ENCODE results near the gene F11. TPM values are rescaled to one million over a fixed set of nuclear protein-coding genes. Genes with fewer than 3 reads are reported as not detected.
"Not testable (repeated sequence)": the region's sequence is repeated elsewhere in the genome, so short reads cannot be mapped to it uniquely, and the experiment has no call there.

The F11 gene
- total RNA-seq, 2 experiments from 2014 or later: not detected

DNA sequence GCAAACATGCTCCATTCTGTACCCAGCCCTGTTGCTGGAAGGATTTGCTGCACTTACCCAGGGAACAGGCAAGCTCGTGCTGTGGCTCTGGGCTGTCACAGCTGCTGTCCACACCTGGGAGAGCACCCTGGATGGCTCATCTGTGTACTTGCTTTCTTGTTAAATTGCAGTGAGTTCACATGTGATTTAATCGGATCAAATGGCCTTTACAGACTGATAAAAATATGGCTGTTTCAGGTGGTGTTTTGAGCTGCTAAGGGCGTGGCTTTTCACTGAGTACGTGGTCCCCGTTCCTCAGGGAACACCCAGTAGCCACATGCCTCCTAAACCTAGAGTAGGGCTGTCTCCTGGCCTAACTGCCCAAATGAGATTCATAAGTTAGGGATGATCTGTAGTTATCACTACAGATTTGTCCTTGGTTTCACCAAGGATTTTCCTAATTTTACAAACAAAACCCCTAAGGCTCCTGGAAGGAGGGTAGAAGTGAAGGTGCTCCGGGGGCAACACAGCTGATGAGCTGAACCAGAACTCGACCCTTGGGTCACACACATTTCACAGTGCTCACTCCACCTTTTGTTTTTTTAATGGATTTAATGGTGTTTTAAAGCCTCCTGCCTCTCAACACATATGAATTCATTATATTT is 25.0 kb upstream of the F11 start:
- Mint-ChIP-seq H3K9me3 (peaks cover 3% of the 10 kb centered on the region), H3K4me1 (ENCODE audit: low read depth) (no peaks in the 10 kb centered on the region), H3K27ac (no peak overlapping the region), H3K4me3 (no peak overlapping the region), H3K36me3 (ENCODE audit: low read depth) (no peaks in the 10 kb centered on the region), H3K27me3 (ENCODE audit: low read depth) (no peaks in the 10 kb centered on the region)
- CTCF ChIA-PET: no interaction called here
- no peak for DNase-seq
- intact Hi-C loops (cut with micrococcal nuclease): no loop called here

DNA sequence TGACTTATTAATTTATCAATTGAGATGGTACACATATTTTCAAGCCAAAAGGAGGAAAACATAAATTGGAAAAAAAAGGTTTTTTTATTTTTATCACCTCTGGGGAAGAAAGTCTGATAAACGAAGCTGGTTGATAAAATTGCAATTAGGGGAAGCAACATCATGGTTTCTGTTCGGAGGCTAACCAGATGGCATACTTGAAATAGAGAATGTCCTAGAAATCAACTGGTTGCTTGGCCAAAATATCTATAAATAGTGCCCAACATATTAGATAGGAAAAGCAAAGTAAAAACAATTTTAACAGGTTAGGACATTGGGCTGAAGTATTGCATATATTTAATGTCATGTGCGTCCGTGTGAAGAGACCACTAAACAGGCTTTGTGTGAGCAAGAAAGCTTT is 24.4 kb upstream of the F11 start:
- H3K27ac Mint-ChIP-seq: no peak overlapping the region
- intact Hi-C loops (cut with micrococcal nuclease): no loop called here
- CTCF ChIA-PET: no interaction called here
- H3K27me3 Mint-ChIP-seq (ENCODE audit: low read depth): no peaks in the 10 kb centered on the region
- no peaks in the 10 kb centered on the region for H3K4me1 Mint-ChIP-seq (ENCODE audit: low read depth)
- H3K36me3 Mint-ChIP-seq (ENCODE audit: low read depth): no peaks in the 10 kb centered on the region
- no peak for DNase-seq
- peaks cover 9% of the 10 kb centered on the region for H3K9me3 Mint-ChIP-seq
- no peak overlapping the region for H3K4me3 Mint-ChIP-seq

DNA sequence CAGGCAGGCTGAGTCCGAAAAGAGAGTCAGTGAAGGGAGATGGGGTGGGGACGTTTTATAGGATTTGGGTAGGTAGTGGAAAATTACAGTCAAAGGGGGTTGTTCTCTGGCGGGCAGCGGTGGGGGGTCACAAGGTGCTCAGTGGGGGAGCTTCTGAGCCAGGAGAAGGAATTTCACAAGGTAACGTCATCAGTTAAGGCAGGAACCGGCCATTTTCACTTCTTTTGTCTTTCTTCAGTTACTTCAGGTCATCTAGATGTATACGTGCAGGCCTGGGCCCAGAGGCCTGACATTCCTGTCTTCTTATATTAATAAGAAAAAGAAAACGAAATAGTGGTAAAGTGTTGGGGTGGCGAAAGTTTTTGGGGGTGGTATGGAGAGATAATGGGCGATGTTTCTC is 24.0 kb upstream of the F11 start:
- CTCF ChIA-PET; H3K9me3 Mint-ChIP-seq; H3K4me3 Mint-ChIP-seq; H3K36me3 Mint-ChIP-seq (ENCODE audit: low read depth); DNase-seq; H3K27me3 Mint-ChIP-seq (ENCODE audit: low read depth); H3K4me1 Mint-ChIP-seq (ENCODE audit: low read depth); H3K27ac Mint-ChIP-seq; intact Hi-C loops (cut with micrococcal nuclease): not testable (repeated sequence)

DNA sequence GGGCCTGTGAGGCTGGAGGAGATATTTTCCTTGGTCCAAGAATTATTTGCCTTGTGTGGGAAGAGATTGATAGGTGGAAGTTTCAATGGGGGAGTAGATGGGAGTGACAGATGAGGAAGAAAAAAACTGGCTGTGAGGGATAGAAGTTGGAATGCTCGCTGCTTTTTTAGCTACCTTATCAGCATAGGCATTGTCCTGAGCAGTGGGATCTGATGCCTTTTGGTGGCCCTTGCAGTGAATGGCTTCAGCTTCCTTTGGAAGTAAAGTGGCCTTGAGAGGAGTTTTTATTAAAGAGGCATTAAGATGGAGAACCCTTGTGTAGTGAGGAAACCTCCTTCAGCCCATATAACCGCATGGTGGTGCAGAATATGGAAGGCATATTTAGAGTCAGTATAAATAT is 22.7 kb upstream of the F11 start:
- DNase-seq: no peak
- Mint-ChIP-seq H3K4me1 (ENCODE audit: low read depth) (no peaks in the 10 kb centered on the region), H3K4me3 (no peak overlapping the region)

DNA sequence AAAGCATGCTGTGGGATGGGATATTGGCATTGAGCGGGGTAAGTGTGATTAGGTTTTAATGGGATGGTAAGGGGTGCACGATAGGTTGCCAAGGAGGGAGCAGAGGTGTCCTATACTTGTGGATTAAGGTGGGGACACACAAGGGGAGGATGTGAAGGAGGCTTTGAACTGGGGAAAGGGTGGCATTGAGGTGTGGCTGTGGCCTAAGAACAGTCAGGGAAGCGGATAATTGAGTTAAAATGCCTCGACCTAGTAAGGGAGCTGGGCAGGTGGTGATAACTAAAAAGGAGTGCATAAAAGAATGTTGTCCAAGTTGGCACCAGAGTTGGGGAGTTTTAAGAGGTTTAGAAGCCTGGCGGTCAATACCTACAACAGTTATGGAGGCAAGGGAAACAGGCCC is 21.2 kb upstream of the F11 start:
- Mint-ChIP-seq H3K36me3 (ENCODE audit: low read depth) (no peaks in the 10 kb centered on the region), H3K9me3 (peaks cover 9% of the 10 kb centered on the region), H3K27me3 (ENCODE audit: low read depth) (no peaks in the 10 kb centered on the region), H3K27ac (no peak overlapping the region), H3K4me3 (no peak overlapping the region), H3K4me1 (ENCODE audit: low read depth) (no peaks in the 10 kb centered on the region)
- no peak for DNase-seq
- intact Hi-C loops (cut with micrococcal nuclease): no loop called here
- CTCF ChIA-PET: no interaction called here

More for the DNA sequence above, 22.7 kb upstream of the F11 start:
- Mint-ChIP-seq H3K9me3 (peaks cover 9% of the 10 kb centered on the region), H3K27me3 (ENCODE audit: low read depth) (no peaks in the 10 kb centered on the region), H3K36me3 (ENCODE audit: low read depth) (no peaks in the 10 kb centered on the region), H3K27ac (no peak overlapping the region)
- intact Hi-C loops (cut with micrococcal nuclease): no loop called here
- CTCF ChIA-PET: no interaction called here

DNA sequence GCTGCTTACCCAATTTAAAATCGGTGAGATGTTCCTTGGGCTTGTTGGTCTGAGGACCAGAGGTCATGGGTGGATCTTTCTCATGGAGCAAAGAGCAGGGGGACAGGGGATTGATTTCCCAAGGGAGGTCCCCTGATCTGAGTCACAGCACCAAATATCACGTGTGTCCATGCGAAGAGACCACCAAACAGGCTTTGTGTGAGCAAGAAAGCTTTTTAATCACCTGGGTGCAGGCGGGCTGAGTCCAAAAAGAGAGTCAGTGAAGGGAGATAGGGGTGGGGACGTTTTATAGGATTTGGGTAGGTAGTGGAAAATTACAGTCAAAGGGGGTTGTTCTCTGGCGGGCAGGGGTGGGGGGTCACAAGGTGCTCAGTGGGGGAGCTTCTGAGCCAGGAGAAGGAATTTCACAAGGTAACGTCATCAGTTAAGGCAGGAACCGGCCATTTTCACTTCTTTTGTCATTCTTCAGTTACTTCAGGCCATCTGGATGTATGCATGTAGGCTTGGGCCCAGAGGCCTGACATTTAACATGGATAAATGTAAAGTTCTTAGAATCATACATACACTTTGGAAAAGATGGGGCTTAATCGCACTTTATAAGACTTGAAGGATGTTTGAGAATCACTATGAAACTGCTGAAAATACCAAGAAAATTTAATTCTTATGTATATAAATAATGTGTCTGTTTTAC is 18.8 kb upstream of the F11 start:
- H3K36me3 Mint-ChIP-seq (ENCODE audit: low read depth); H3K27ac Mint-ChIP-seq; H3K9me3 Mint-ChIP-seq; H3K27me3 Mint-ChIP-seq (ENCODE audit: low read depth); H3K4me3 Mint-ChIP-seq; DNase-seq; H3K4me1 Mint-ChIP-seq (ENCODE audit: low read depth); intact Hi-C loops (cut with micrococcal nuclease); CTCF ChIA-PET: not testable (repeated sequence)

DNA sequence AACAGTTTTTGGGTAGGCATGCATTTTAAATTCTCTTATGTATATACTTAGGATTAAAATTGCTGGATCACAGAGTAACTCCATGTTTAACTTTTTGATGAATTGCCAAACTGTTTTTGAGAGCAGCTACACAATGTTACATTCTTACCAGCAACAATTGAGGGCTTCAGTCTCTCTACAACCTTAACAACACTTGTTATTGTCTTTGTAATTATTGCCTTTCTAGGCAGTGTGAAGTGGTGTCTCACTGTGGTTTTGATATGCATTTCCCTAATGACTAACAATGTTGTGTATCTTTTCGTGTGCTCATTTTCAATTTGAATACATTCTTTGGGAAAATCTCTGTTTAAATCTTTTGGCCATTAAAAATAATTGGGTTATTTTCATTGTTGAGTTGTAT is 17.3 kb upstream of the F11 start:
- no peak for DNase-seq
- Mint-ChIP-seq H3K4me1 (ENCODE audit: low read depth) (no peaks in the 10 kb centered on the region), H3K27me3 (ENCODE audit: low read depth) (no peaks in the 10 kb centered on the region), H3K4me3 (no peak overlapping the region), H3K27ac (no peak overlapping the region), H3K9me3 (peaks cover 9% of the 10 kb centered on the region), H3K36me3 (ENCODE audit: low read depth) (peaks cover 3% of the 10 kb centered on the region)
- intact Hi-C loops (cut with micrococcal nuclease): no loop called here
- CTCF ChIA-PET: no interaction called here

DNA sequence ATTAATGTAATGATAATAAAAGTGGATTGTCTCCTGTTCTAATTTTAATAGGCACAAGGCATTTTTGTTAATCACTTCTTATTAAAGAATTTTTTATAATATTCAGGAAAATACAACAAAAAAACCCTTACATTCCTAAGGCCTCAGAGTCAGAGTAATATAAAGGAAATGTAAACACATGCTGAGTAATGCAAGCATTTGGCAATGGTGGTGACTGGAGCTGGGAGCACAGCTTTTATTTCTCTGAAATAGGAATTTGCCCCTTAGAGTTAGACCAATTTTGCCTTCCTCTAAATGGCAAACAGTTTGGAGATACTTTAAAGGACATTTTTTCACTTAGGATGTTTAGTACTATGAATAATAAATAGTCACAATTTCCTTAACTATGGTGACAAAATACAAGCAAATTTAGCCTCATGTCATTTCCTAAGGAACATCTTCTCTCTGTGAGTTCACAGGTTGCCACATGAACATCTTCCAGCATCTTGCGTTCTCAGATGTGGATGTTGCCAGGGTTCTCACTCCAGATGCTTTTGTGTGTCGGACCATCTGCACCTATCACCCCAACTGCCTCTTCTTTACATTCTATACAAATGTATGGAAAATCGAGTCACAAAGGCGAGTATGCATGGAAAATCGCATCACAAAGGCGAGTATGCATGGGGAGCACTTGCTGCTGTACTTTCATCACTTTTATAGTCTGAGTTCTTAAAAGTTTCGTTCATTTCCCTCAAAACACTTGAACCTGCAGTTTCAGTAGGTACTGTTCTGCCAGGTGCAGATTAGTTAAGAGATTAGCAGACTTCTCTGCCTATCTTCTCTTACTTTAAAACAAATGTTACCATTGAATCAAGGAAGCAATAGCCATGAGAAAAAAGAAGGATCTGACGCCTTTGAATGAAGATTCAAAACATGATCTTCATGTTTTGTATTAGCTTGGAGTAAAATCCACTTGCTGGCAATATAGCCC is 15.9 kb upstream of the F11 start:
- no peaks in the 10 kb centered on the region for H3K4me1 Mint-ChIP-seq (ENCODE audit: low read depth)
- intact Hi-C loops (cut with micrococcal nuclease): no loop called here
- no peaks in the 10 kb centered on the region for H3K27me3 Mint-ChIP-seq (ENCODE audit: low read depth)
- no peak overlapping the region for H3K4me3 Mint-ChIP-seq
- H3K27ac Mint-ChIP-seq: no peak overlapping the region
- CTCF ChIA-PET: interaction anchor here (1.1 kb wide), 1 partner anchor 19 kb away, joined by 3 read pairs; no protein-coding TSS in a partner anchor
- DNase-seq: no peak
- peaks cover 3% of the 10 kb centered on the region for H3K36me3 Mint-ChIP-seq (ENCODE audit: low read depth)
- H3K9me3 Mint-ChIP-seq: peaks cover 9% of the 10 kb centered on the region

DNA sequence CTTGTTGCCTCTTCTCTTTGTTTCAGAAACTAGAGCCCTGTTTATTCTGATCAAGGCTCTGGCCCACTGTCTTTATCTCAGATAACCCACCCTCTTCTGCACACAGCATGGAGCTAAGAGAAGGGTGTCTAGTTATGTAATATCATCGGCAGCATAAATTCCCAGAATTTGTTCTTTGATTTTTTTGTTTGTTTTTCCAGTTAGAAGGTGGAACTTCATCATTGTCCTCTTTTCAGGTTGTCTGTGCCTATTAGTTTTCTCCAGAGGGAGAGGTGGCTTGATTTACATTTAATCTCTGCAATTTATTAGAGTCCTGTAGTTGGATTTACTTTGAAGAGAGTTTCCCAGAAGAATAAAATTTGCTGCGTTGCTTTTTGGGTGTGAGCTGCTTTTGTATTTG is 15.2 kb upstream of the F11 start:
- Mint-ChIP-seq H3K4me3 (no peak overlapping the region), H3K27ac (no peak overlapping the region), H3K4me1 (ENCODE audit: low read depth) (no peaks in the 10 kb centered on the region), H3K9me3 (peaks cover 9% of the 10 kb centered on the region), H3K36me3 (ENCODE audit: low read depth) (peaks cover 3% of the 10 kb centered on the region), H3K27me3 (ENCODE audit: low read depth) (no peaks in the 10 kb centered on the region)
- CTCF ChIA-PET: interaction anchor here (1.1 kb wide), 1 partner anchor 20 kb away, joined by 3 read pairs; no protein-coding TSS in a partner anchor
- no peak for DNase-seq
- intact Hi-C loops (cut with micrococcal nuclease): no loop called here

DNA sequence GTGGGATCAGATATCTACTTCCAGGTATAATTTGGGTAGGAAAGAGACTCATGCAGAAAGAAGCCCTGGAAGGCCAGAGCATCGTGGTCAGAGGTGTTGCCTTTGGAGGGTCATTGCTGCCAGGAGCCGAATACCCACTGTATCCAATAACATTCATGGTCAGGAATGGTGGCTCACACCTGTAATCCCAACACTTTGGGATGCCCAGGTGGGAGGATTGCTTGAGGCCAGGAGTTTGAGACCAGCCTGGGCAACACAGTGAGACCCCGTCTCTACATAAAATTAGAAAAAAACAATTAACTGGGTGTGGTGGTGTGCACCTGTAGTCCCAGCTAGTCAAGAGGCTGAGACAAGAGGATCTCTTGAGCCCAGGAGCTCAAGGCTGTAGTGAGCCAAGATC is 10.9 kb upstream of the F11 start:
- Mint-ChIP-seq H3K27me3 (ENCODE audit: low read depth) (no peaks in the 10 kb centered on the region), H3K4me1 (ENCODE audit: low read depth) (no peaks in the 10 kb centered on the region), H3K27ac (no peak overlapping the region), H3K36me3 (ENCODE audit: low read depth) (peaks cover 3% of the 10 kb centered on the region), H3K4me3 (no peak overlapping the region), H3K9me3 (no peaks in the 10 kb centered on the region)
- CTCF ChIA-PET: no interaction called here
- intact Hi-C loops (cut with micrococcal nuclease): no loop called here
- no peak for DNase-seq

DNA sequence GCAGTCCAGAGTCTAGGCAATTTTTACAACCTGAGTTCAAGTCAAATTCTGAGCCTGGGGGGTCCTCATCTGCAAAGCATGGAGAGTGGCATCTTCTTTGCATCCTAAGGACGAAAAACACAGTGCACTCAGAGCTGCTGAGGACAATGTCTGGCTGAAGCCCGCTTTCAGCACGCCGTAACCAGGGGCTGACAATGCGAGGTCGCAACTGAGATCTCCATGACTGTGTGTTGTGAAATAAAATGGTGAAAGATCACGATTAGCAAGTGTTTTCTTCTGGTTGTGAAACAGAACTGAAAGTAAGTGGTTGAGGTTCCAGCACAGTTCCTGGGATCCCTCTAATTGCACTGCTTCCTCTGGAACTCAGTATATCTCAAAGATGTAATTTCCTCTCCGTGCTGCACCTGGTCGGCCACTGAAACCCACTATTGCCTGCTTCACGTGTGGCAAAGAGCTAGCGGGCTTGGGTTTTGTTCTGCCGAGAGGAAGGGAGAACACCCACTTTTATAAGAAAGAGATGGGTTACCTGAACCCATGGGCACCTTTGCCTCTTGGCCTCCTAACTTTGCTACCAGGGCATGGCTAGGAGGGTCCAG is 7.7 kb upstream of the F11 start:
- no peaks in the 10 kb centered on the region for H3K4me1 Mint-ChIP-seq (ENCODE audit: low read depth)
- CTCF ChIA-PET: no interaction called here

DNA sequence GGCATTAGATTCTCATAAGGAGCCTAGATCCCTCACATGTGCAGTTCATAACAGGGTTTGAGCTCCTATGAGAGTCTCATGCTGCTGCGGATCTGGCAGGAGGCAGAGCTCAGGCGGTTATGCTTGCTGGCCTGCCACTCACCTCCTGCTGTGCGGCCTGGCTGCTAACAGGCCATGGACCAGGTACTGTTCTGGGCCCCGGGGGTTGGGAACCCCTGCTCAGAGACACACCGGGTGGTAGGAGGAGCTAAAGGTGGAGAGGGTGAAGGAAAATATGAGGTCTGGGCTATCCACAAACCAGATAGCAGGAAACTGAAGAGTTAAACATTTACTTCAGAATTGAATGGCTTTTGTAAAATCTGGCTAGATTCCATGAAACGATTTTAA is 5.9 kb upstream of the F11 start:
- Mint-ChIP-seq H3K9me3 (no peaks in the 10 kb centered on the region), H3K27ac (no peak overlapping the region), H3K4me3 (no peak overlapping the region), H3K36me3 (ENCODE audit: low read depth) (no peaks in the 10 kb centered on the region), H3K4me1 (ENCODE audit: low read depth) (no peaks in the 10 kb centered on the region), H3K27me3 (ENCODE audit: low read depth) (peaks cover 7% of the 10 kb centered on the region)
- CTCF ChIA-PET: no interaction called here
- intact Hi-C loops (cut with micrococcal nuclease): no loop called here
- DNase-seq: no peak

More for the DNA sequence above, 7.7 kb upstream of the F11 start:
- intact Hi-C loops (cut with micrococcal nuclease): no loop called here
- DNase-seq: no peak
- no peaks in the 10 kb centered on the region for H3K9me3 Mint-ChIP-seq
- H3K27ac Mint-ChIP-seq: no peak overlapping the region
- H3K4me3 Mint-ChIP-seq: no peak overlapping the region
- no peaks in the 10 kb centered on the region for H3K36me3 Mint-ChIP-seq (ENCODE audit: low read depth)
- no peaks in the 10 kb centered on the region for H3K27me3 Mint-ChIP-seq (ENCODE audit: low read depth)
